ENCODE data around the gene CCDC87. TPM values are rescaled to one million over a fixed set of nuclear protein-coding genes. Genes with fewer than 3 reads are reported as not detected.
"Not testable (repeated sequence)": the region's sequence is repeated elsewhere in the genome, so short reads cannot be mapped to it uniquely, and the experiment has no call there.

Gene CCDC87
- total and polyA plus RNA-seq, 2 of the 8 experiments (the other 6 are each of a cell fraction or from before 2014, with no cell fraction given): 0.32 to 0.99 TPM

GRCh38 chr11:66545701-66546367 is 47.0 kb downstream of the CCDC87 start, which contains the start of gene ZDHHC24 (continued):
- peak in 1 of 2 experiments; percentile 59; a peak in 1 of 3 replicates for TF ChIP-seq POLR2A (IDR thresholded peaks at IDR 0.05; ENCODE audit: control extremely low read depth in 1 of 2, low read depth in 2 of 2, low read length in 2 of 2)
- peak; percentile 56 for TF ChIP-seq SP2 (IDR thresholded peaks at IDR 0.05; ENCODE audit: low read length)
- no peak for TF ChIP-seq KDM4A (IDR thresholded peaks at IDR 0.05; ENCODE audit: low read depth, low read length, severe bottlenecking)
- no peak for TF ChIP-seq SRF (IDR thresholded peaks at IDR 0.05; ENCODE audit: low read depth, low read length)
- TF ChIP-seq ATF2 (IDR thresholded peaks at IDR 0.05; ENCODE audit: low read length): no peak
- no peak for TF ChIP-seq RAD21 (IDR thresholded peaks at IDR 0.05 in 1 of 2, conservative IDR thresholded peaks at IDR 0.05 in 1 of 2; ENCODE audit: low read depth in 2 of 2, low read length in 2 of 2)

GRCh38 chr11:66544952-66545351 is 47.9 kb downstream of the CCDC87 start:
- H3K23me2 ChIP-seq (ENCODE audit: low read depth, low read length); H3K4ac ChIP-seq (replicated peaks; ENCODE audit: insufficient read length, low read depth, low read length); H3K9me3 ChIP-seq (ENCODE audit: insufficient read depth in 2 of 2, low read depth in 1 of 2, low read length in 1 of 2); H3K18ac ChIP-seq (ENCODE audit: extremely low read depth, low read length); H2BK15ac ChIP-seq (ENCODE audit: low read length); H3K56ac ChIP-seq (replicated peaks; ENCODE audit: insufficient read length, low read depth, low read length); H4K91ac ChIP-seq (replicated peaks; ENCODE audit: insufficient read length, low read length); H3K27me3 ChIP-seq (replicated peaks in 1 of 4; ENCODE audit: control insufficient read depth in 3 of 4, extremely low read depth in 1 of 4, insufficient read depth in 3 of 4, low read length in 3 of 4); H3K14ac ChIP-seq (ENCODE audit: insufficient read length); H3K36me3 ChIP-seq (ENCODE audit: control insufficient read depth in 2 of 4, insufficient read depth in 4 of 4, low read length in 3 of 4); FAIRE-seq; H4K5ac ChIP-seq (ENCODE audit: insufficient read length, low read depth, low read length); H2BK12ac ChIP-seq (ENCODE audit: low read depth, low read length); H2BK5ac ChIP-seq (ENCODE audit: low read depth, low read length); H3K27ac ChIP-seq (ENCODE audit: low read depth, low read length); H4K20me1 ChIP-seq (replicated peaks in 1 of 2; ENCODE audit: control insufficient read depth in 1 of 2, insufficient read depth in 2 of 2, low read length in 2 of 2); H3K23ac ChIP-seq (ENCODE audit: insufficient read length); H3K79me1 ChIP-seq (ENCODE audit: low read depth, low read length); H3K9ac ChIP-seq (replicated peaks in 1 of 4; ENCODE audit: extremely low read depth in 1 of 4, low read depth in 3 of 4, low read length in 3 of 4); H3K79me2 ChIP-seq (ENCODE audit: control insufficient read depth in 1 of 2, insufficient read depth in 2 of 2, low read length in 2 of 2); H2BK120ac ChIP-seq (replicated peaks; ENCODE audit: low read depth, low read length); H2AK5ac ChIP-seq (ENCODE audit: low read depth, low read length); H4K8ac ChIP-seq (ENCODE audit: extremely low read depth, insufficient read depth, low read length); DNase-seq (ENCODE audit: low read depth in 1 of 2, low spot score in 2 of 2); H2AFZ ChIP-seq (ENCODE audit: low read length); H2BK20ac ChIP-seq (ENCODE audit: low read length): not testable (repeated sequence)
- H3K4me1 ChIP-seq (replicated peaks in 1 of 4; ENCODE audit: control insufficient read depth in 3 of 4, insufficient read depth in 4 of 4, low read length in 3 of 4): peaks cover 0 to 17% (median 11%) of the 10 kb centered on the region in 4 experiments; a peak in 6 of 7 replicates
- peak overlapping the region in 3 of 4 experiments; percentile 71 to 84 (median 74); a peak in 6 of 8 replicates for H3K4me3 ChIP-seq (ENCODE audit: extremely low read depth in 1 of 4, insufficient read depth in 2 of 4, low read depth in 3 of 4, low read length in 4 of 4)
- POLR2A ChIA-PET (ENCODE audit: partially characterized antibody): interaction anchor here (0.8 to 7.9 kb wide), 11 partner anchors 10 to 94 kb away, joined by 3 to 54 read pairs (median 12); partner anchors contain the start of genes BBS1, CTSF, DPP3 and RBM14
- CTCF ChIA-PET (ENCODE audit: partially characterized antibody): interaction anchor here (1.4 to 1.8 kb wide), 2 partner anchors 33 to 66 kb away, joined by 3 read pairs; no protein-coding TSS in a partner anchor
- peak overlapping the region; percentile 50 to 72 for H3K4me2 ChIP-seq (ENCODE audit: insufficient read depth in 1 of 2, low read depth in 2 of 2, low read length in 2 of 2)
- WGBS, 2 experiments (ENCODE audit: extremely low coverage in 1 of 2, insufficient coverage in 1 of 2, insufficient read length in 1 of 2, insufficient replicate concordance in 2 of 2, low coverage in 1 of 2, low lambda C conversion rate in 2 of 2, missing lambda C conversion rate in 1 of 2): 82% methylated on average over 14 of the region's 14 CpGs; no CpG with 5 or more reads in 1 of the 2 experiments
